ENCODE measurements around the gene ZNF532. TPM values are rescaled to one million over a fixed set of nuclear protein-coding genes. Genes with fewer than 3 reads are reported as not detected.
A peak's percentile ranks its signal among the peaks of the same experiment; 100 is the strongest.

ZNF532 gene
- total RNA-seq, 6 donors from 2014 or later: 35.6 to 76.5 (median 42.9) TPM

DNA sequence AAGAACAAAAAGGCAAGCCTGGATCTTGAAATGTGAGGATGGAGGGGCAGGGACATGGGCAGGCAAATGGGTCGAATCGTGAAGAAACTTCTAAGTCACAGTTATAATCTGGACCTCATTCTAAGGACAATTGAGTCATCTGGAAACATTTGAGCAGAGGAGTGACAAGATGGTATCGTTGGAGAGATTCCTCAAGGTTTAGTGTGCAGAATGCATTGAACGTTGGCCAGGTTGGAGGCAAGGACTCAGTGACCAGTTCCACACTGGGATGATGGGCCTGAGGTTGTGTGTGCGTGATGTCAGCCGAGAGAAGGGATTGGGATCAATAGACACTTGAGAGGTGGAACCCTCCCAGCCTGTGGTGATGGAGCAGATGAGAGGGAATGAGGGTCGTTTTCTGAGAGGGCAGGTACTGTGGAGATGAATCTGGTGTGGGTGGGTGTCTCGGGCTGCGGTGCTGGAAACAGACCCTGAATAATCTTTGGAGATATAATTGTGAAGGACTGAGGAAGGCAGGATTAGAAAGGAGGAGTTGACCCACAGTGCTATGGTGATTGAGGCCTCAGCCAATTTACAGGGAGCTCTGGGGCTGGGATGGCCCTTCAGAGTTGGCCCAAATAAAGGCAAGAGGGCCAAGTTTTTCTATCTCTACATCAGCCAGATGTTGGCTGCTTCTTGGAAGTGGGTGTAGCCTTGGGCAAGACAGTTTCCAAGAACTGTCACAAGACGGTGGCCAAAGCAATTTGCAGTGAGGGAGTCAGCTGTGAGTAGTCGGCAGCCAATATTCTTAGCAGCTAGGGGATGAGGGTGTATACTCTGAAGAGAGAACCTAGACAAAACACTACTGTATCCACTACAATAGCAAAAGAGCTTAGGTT, 5.8 kb upstream of the ZNF532 start:
- DNase-seq: no peak
- Histone ChIP-seq H3K27ac (peak overlapping the region in 2 of 4 donors; percentile 13 to 27), H3K36me3 (no peaks in the 10 kb centered on the region), H3K4me3 (no peak overlapping the region), H3K4me1 (peaks cover 7 to 41% (median 19%) of the 10 kb centered on the region in 4 donors), H3K9me3 (no peaks in the 10 kb centered on the region), H3K27me3 (peaks cover 0 to 2% (median 0%) of the 10 kb centered on the region in 4 donors)
- WGBS, 2 donors: 84% methylated on average over 11 of the region's 11 CpGs
- TF ChIP-seq EP300 (IDR thresholded peaks at IDR 0.05): peak in 1 of 4 donors; percentile 39
- no peak for TF ChIP-seq POLR2A (IDR thresholded peaks at IDR 0.05)
- TF ChIP-seq POLR2AphosphoS5 (IDR thresholded peaks at IDR 0.05): peak; percentile 47 to 70
- TF ChIP-seq, protein P1, sequence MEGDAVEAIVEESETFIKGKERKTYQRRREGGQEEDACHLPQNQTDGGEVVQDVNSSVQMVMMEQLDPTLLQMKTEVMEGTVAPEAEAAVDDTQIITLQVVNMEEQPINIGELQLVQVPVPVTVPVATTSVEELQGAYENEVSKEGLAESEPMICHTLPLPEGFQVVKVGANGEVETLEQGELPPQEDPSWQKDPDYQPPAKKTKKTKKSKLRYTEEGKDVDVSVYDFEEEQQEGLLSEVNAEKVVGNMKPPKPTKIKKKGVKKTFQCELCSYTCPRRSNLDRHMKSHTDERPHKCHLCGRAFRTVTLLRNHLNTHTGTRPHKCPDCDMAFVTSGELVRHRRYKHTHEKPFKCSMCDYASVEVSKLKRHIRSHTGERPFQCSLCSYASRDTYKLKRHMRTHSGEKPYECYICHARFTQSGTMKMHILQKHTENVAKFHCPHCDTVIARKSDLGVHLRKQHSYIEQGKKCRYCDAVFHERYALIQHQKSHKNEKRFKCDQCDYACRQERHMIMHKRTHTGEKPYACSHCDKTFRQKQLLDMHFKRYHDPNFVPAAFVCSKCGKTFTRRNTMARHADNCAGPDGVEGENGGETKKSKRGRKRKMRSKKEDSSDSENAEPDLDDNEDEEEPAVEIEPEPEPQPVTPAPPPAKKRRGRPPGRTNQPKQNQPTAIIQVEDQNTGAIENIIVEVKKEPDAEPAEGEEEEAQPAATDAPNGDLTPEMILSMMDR (IDR thresholded peaks at IDR 0.05): no peak
- ATAC-seq (ENCODE audit: low FRiP score in 2 of 2): peak in 1 of 2 donors; percentile 79

- ATAC-seq (ENCODE audit: low FRiP score in 2 of 2) (no peak), DNase-seq (no peak)
- WGBS, 2 donors: 85 to 86% methylated on average over 5 of the region's 5 CpGs
- Histone ChIP-seq H3K27me3 (peaks cover 0 to 2% (median 0%) of the 10 kb centered on the region in 4 donors), H3K36me3 (no peaks in the 10 kb centered on the region), H3K27ac (peak overlapping the region in 3 of 4 donors; percentile 3 to 32 (median 13)), H3K4me1 (peaks cover 17 to 52% (median 29%) of the 10 kb centered on the region in 4 donors), H3K9me3 (no peaks in the 10 kb centered on the region), H3K4me3 (no peak overlapping the region)
- TF ChIP-seq, protein P1 (IDR thresholded peaks at IDR 0.05): no peak
- TF ChIP-seq POLR2A (IDR thresholded peaks at IDR 0.05) (no peak), EP300 (IDR thresholded peaks at IDR 0.05) (no peak), POLR2AphosphoS5 (IDR thresholded peaks at IDR 0.05) (no peak)
These were observed 4.8 kb upstream of the ZNF532 start for GRCh38 chr18:58859907-58860306.

DNA sequence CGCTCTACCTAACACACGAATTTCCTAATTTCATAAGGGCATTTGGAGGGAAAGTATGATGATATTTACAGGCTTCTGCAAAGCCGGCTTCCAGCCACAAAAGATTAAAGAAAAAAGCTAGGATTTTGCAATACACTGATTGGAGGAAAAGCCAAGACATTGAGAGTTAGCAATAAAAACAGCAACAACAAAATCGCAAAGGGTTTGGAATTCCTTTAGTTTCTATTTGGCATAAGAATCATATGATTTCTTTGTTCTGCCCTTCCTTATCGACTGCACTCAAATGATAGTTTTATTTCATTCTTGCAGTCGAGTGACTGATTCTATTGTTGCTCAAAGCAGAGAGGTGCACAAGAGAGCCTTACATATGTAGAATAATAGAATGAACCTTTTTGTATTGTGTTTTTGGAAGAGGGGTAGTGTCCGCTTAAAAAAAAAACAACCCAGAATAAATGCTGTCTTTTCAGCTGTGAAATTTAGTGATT, 3.9 kb upstream of the ZNF532 start:
- no peaks in the 10 kb centered on the region for H3K36me3 ChIP-seq
- no peaks in the 10 kb centered on the region for H3K9me3 ChIP-seq
- DNase-seq (no peak), ATAC-seq (ENCODE audit: low FRiP score in 2 of 2) (no peak)
- peaks cover 0 to 2% (median 0%) of the 10 kb centered on the region in 4 donors for H3K27me3 ChIP-seq
- no peak overlapping the region for H3K4me3 ChIP-seq
- H3K27ac ChIP-seq: peak overlapping the region in 2 of 4 donors; percentile 9 to 13
- H3K4me1 ChIP-seq: peaks cover 21 to 60% (median 37%) of the 10 kb centered on the region in 4 donors
- TF ChIP-seq POLR2AphosphoS5 (IDR thresholded peaks at IDR 0.05) (no peak), POLR2A (IDR thresholded peaks at IDR 0.05) (no peak), EP300 (IDR thresholded peaks at IDR 0.05) (no peak)
- TF ChIP-seq, protein P1 (IDR thresholded peaks at IDR 0.05): no peak
- 46 to 56% methylated on average over 7 of the region's 7 CpGs for WGBS, 2 donors

GRCh38 chr18:58861353-58861752, 3.3 kb upstream of the ZNF532 start:
- Histone ChIP-seq H3K27ac (peak overlapping the region in 1 of 4 donors; percentile 9), H3K36me3 (no peaks in the 10 kb centered on the region), H3K4me1 (peaks cover 26 to 66% (median 42%) of the 10 kb centered on the region in 4 donors), H3K9me3 (no peaks in the 10 kb centered on the region), H3K4me3 (no peak overlapping the region), H3K27me3 (peaks cover 0 to 2% (median 0%) of the 10 kb centered on the region in 4 donors)
- WGBS, 2 donors: 78 to 82% methylated on average over 3 of the region's 3 CpGs
- TF ChIP-seq POLR2A (IDR thresholded peaks at IDR 0.05): no peak
- no peak for TF ChIP-seq EP300 (IDR thresholded peaks at IDR 0.05)
- no peak for TF ChIP-seq POLR2AphosphoS5 (IDR thresholded peaks at IDR 0.05)
- TF ChIP-seq, protein P1 (IDR thresholded peaks at IDR 0.05): no peak
- no peak for ATAC-seq (ENCODE audit: low FRiP score in 2 of 2)
- no peak for DNase-seq

Data from upper lobe of left lung (tissue), 6 donors.